Activated CD8-positive, alpha-beta memory T cell treated with anti-CD3 and anti-CD28 coated beads, Interleukin-2, amount 50 U/mL, for 24 hours (primary cell): Measurements from ENCODE around the gene EARS2.
"Not testable (repeated sequence)": the region's sequence is repeated elsewhere in the genome, so short reads cannot be mapped to it uniquely, and the experiment has no call there.

Experiments
- DNase-seq: peaks from one replicate; pipeline ENCODE4 v3.0.0-alpha.2; 2020; ENCODE audit errors: extremely low read depth

Gene EARS2

GRCh38 chr16:23505671-23506605 is 51.2 kb downstream of the EARS2 start:
- DNase-seq: no peak

- DNase-seq: no peak
These were observed 51.9 kb downstream of the EARS2 start for GRCh38 chr16:23505180-23505665.

- peak; percentile 70 for DNase-seq
These were observed 52.5 kb downstream of the EARS2 start for GRCh38 chr16:23504453-23505179.

- no peak for DNase-seq
These were observed 53.1 kb downstream of the EARS2 start for GRCh38 chr16:23504076-23504452.

GRCh38 chr16:23502466-23502865 is 54.7 kb downstream of the EARS2 start:
- DNase-seq: no peak

GRCh38 chr16:23501291-23501690 is 55.9 kb downstream of the EARS2 start:
- no peak for DNase-seq

GRCh38 chr16:23500862-23501225 is 56.3 kb downstream of the EARS2 start:
- no peak for DNase-seq

GRCh38 chr16:23500212-23500861 is 56.8 kb downstream of the EARS2 start:
- no peak for DNase-seq

- no peak for DNase-seq
These were observed 57.3 kb downstream of the EARS2 start for GRCh38 chr16:23499801-23500200.

- DNase-seq: no peak
These were observed 58.3 kb downstream of the EARS2 start for GRCh38 chr16:23498863-23499262.

GRCh38 chr16:23497543-23497868 is 59.6 kb downstream of the EARS2 start:
- no peak for DNase-seq

- DNase-seq: no peak
These were observed 60.2 kb downstream of the EARS2 start for GRCh38 chr16:23496821-23497542.

- no peak for DNase-seq
These were observed 61.5 kb downstream of the EARS2 start for GRCh38 chr16:23495671-23496070.

GRCh38 chr16:23494188-23494587 is 63.0 kb downstream of the EARS2 start:
- no peak for DNase-seq

- no peak for DNase-seq
These were observed 65.4 kb downstream of the EARS2 start for GRCh38 chr16:23491490-23492391.

- DNase-seq: no peak
These were observed 70.7 kb downstream of the EARS2 start for GRCh38 chr16:23486480-23486879.

GRCh38 chr16:23485841-23486240 is 71.3 kb downstream of the EARS2 start:
- DNase-seq: no peak

GRCh38 chr16:23485257-23485614 is 71.9 kb downstream of the EARS2 start:
- no peak for DNase-seq

- no peak for DNase-seq
These were observed 72.5 kb downstream of the EARS2 start for GRCh38 chr16:23484510-23485256.

GRCh38 chr16:23483492-23483891 is 73.7 kb downstream of the EARS2 start:
- not testable (repeated sequence) for DNase-seq
